Measurements from ENCODE around the gene GPR68.

GPR68 gene

DNA sequence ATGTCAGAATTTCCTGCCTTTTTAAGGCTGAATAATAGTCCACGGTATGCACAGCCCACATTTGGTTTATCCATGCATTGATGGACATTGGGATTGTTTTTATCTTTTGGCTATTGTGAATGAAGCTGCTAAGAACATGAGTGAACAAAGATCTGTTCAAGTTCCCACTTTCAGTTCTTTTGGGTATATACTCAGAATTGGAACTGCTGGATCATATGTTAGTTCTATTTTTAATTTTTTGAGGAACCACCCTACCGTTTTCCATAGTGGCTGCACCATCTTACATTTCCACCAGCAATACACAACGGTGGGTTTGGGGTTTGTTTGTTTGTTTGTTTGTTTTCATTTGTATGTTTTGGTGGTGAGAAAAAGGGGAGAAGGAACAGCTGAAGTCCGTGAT, 6.4 kb downstream of the GPR68 start:
- DNase-seq (ENCODE audit: low read depth) = no peak
- TF ChIP-seq, protein P1, sequence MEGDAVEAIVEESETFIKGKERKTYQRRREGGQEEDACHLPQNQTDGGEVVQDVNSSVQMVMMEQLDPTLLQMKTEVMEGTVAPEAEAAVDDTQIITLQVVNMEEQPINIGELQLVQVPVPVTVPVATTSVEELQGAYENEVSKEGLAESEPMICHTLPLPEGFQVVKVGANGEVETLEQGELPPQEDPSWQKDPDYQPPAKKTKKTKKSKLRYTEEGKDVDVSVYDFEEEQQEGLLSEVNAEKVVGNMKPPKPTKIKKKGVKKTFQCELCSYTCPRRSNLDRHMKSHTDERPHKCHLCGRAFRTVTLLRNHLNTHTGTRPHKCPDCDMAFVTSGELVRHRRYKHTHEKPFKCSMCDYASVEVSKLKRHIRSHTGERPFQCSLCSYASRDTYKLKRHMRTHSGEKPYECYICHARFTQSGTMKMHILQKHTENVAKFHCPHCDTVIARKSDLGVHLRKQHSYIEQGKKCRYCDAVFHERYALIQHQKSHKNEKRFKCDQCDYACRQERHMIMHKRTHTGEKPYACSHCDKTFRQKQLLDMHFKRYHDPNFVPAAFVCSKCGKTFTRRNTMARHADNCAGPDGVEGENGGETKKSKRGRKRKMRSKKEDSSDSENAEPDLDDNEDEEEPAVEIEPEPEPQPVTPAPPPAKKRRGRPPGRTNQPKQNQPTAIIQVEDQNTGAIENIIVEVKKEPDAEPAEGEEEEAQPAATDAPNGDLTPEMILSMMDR (conservative IDR thresholded peaks at IDR 0.05; ENCODE audit: low read depth, low read length) = no peak
- H3K4me3 ChIP-seq (ENCODE audit: low read length) = no peak overlapping the region

DNA sequence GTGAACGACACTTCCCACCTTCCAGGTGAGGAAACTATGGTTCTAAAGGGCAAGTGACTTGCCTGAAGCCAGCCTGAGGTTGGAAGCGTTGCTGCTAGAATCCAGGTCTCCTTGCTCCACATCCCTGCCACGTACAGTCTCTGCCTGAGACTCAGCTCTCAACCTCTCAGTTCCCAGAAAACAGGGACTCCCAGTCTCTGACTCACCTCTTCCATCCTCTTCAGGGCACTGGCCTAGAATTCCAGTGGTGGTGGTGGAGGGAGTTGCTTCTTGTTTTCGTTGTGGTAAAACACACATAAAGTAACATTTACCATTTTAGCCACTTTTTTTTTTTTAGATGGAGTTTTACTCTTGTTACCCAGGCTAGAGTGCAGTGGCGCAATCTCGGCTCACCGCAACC, 7.3 kb downstream of the GPR68 start:
- TF ChIP-seq, protein P1 (conservative IDR thresholded peaks at IDR 0.05; ENCODE audit: low read depth, low read length) = no peak

DNA sequence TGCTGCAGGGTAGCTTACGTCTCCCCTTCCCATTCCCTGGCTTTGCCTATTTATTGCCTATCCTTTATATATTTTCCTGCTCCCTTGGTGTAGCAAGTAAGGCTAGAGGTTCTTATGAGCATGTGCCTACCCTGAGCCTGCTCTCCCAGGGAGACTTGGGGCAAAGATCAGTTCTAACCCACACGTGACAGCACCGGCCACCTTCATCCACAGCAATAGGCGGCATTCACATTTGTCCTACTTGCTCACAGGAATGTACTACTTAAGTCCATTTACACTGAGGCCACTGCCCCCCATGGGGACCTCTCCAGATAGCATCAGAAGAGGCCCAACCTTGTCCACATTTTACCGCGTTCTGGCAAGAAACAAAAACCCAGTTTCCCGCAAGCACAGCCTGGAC, 8.7 kb downstream of the GPR68 start:
- TF ChIP-seq, protein P1 (conservative IDR thresholded peaks at IDR 0.05; ENCODE audit: low read depth, low read length) = no peak
- no peak for DNase-seq (ENCODE audit: low read depth)

More for the DNA sequence above, 7.3 kb downstream of the GPR68 start:
- DNase-seq (ENCODE audit: low read depth) = no peak
- no peak overlapping the region for H3K4me3 ChIP-seq (ENCODE audit: low read length)

DNA sequence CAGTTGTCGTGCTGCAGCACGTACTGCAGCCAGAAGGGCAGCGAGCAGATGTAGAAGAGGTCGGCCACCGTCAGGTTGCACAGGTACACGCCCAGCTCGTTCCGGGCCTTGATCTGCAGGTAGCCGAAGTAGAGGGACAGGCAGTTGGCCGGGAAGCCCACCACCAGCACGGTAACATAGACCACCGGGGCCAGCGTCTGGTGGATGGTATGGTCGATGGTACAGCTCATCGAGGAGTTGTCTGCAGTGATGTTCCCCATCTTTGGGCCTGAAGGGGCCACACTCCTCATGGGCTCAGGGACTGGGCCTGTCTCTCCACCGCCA, 9.8 kb downstream of the GPR68 start:
- H3K4me3 ChIP-seq (ENCODE audit: low read length) = no peak overlapping the region
- TF ChIP-seq, protein P1 (conservative IDR thresholded peaks at IDR 0.05; ENCODE audit: low read depth, low read length) = no peak
- DNase-seq (ENCODE audit: low read depth) = no peak

More for the DNA sequence above, 8.7 kb downstream of the GPR68 start:
- H3K4me3 ChIP-seq (ENCODE audit: low read length) = no peak overlapping the region

DNA sequence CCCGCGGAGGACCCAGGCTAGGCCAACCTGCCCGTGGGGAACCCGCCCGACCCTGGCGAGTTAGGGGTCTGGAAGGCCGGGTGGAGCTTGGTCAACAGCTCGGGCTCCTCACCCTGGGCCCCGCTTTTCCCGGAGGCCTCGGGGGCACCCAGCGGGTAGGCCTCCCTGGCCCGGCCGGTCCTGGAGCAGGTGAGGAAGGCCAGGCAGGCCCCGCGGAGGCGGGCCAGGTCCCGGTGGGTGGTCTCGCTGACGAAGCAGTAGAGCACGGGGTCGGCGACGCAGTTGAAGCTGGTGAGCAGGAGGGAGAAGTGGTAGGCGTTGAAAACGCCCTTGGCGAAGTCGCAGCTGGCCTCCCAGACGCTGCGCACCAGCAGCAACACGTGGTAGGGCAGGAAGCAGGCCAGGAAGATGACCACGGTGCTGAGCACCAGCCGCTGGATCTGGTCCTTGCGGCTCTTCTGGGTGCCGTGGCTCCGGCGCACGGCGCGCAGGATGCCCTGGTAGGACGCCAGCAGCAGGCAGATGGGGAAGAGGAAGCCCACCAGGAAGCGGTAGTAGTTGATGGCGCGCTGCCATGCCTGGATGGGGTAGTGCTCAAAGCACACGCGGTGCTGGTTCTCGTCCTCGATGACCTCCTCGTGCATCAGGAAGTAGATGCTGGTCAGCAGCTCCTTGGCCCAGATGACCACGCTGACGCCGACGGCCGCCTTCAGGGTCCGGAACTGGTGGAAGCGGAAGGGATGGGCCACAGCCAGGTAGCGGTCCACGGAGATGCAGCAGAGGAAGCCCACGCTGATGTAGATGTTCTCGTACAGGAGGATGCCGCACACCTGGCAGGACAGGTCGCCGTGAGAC, 10.3 kb downstream of the GPR68 start:
- no peak overlapping the region for H3K4me3 ChIP-seq (ENCODE audit: low read length)
- TF ChIP-seq, protein P1 (conservative IDR thresholded peaks at IDR 0.05; ENCODE audit: low read depth, low read length) = no peak
- no peak for DNase-seq (ENCODE audit: low read depth)

DNA sequence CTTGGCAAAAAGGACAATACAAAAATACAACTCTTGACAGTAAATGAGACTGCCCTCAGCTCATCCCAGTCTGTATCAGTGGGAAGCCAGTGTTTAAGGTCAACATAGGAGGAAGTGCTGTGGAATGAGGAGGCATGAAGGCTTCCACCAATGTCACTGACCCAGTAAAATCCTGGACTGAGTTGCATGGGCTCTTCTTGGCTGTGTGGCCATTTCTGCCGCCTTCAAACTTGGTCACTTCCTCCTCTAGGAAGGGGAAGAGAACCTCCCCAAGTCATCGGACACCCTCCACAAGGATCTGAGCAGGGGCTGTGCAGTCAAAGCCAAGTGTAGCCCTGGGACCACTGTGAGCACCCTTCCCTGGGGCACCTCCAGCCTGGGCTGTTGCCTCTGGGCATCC, 11.9 kb downstream of the GPR68 start:
- TF ChIP-seq, protein P1 (conservative IDR thresholded peaks at IDR 0.05; ENCODE audit: low read depth, low read length) = no peak
- DNase-seq (ENCODE audit: low read depth) = no peak
- H3K4me3 ChIP-seq (ENCODE audit: low read length) = no peak overlapping the region

DNA sequence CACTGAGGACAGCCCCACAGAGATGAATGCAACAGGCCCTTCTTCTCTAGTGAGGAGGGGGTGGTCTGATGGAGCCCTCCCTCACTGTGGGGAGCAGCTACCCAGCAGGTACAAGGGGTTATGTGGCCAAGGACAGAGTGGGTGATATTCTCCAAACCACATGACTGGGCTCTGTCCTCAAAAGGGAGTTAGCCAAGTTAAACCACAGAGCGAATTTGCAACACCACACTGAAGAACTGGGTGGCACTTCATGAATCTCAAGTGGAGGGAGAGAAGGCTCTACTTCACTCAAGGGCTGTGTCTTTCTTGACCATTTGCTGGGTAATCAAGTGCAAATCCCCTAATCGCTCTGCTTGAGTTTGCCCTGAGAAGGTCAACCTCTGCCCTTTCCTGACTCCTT, 12.5 kb downstream of the GPR68 start:
- no peak for DNase-seq (ENCODE audit: low read depth)
- TF ChIP-seq, protein P1 (conservative IDR thresholded peaks at IDR 0.05; ENCODE audit: low read depth, low read length) = no peak
- no peak overlapping the region for H3K4me3 ChIP-seq (ENCODE audit: low read length)
